Psoas muscle (tissue), 8 donors: ENCODE results near the gene GNG12. TPM values are rescaled to one million over a fixed set of nuclear protein-coding genes. Genes with fewer than 3 reads are reported as not detected.

ENCODE experiments used
- ATAC-seq, 4 donors: fragments of 200-7000 bp; cut with Tn5 transposase; one replicate each; pipeline ENCODE4 v1.9.1; 2020; ENCODE audit warnings: moderate library complexity in 3 of 4, mild to moderate bottlenecking in 2 of 4
- DNase-seq, 2 donors: peaks; one replicate each; pipeline ENCODE4 v3.0.0-alpha.2; 2020
- H3K27ac ChIP-seq: fragments of 200-600 bp; one replicate; pipeline ENCODE4 v1.8.0; 2022
- H3K27me3 ChIP-seq, 3 donors: fragments of 200-600 bp in 1 of 3; one replicate each; pipeline versions ENCODE4 v1.6.1 to v1.8.0; 2013 to 2022; ENCODE audit warnings: low read length in 2 of 3, mild to moderate bottlenecking in 2 of 3, moderate library complexity in 1 of 3; ENCODE audit not compliant: insufficient read depth in 3 of 3
- H3K36me3 ChIP-seq, 2 donors: fragments of 200-600 bp in 1 of 2; one replicate each; pipeline versions ENCODE4 v1.6.1 to v1.8.0; 2013 to 2022; ENCODE audit warnings: low read depth in 1 of 2, mild to moderate bottlenecking in 1 of 2, moderate library complexity in 1 of 2; ENCODE audit not compliant: insufficient read depth in 1 of 2
- H3K4me1 ChIP-seq: fragments of 200-600 bp; one replicate; pipeline ENCODE4 v1.8.0; 2022
- H3K4me3 ChIP-seq: fragments of 200-600 bp; one replicate; pipeline ENCODE4 v1.8.0; 2022; ENCODE audit warnings: mild to moderate bottlenecking
- H3K9me3 ChIP-seq: fragments of 200-600 bp; one replicate; pipeline ENCODE4 v1.8.0; 2022
- CTCF ChIP-seq: fragments of 200-600 bp; IDR thresholded peaks from one replicate; pipeline ENCODE4 v1.8.0; 2022; ENCODE audit warnings: antibody characterized with exemption
- WGBS, 3 donors: extraction: QIAGEN DNeasy Blood & Tissue Kit; methylation state at CpG; one replicate each; pipeline versions ENCODE4 v1.1.6 to v1.1.7; 2013; 5-methylcytosine and 5-hydroxymethylcytosine counted together
- intact Hi-C, 2 donors: fragments of 100-400 bp; cut with DNase I; formaldehyde crosslinking; loops; one replicate each; pipeline versions ENCODE4 v1.11.0 to v1.14.2; 2022
- polyA plus RNA-seq, 3 donors: library from polyadenylated mRNA; stranded (reverse); fragments of 200-250 nt; gene quantifications; one replicate each; pipeline ENCODE4 v1.2.3, GENCODE V29; 2013
- total RNA-seq, 4 donors: library from RNA; stranded (reverse); fragmentation: NEBNext Ultra II Directional in 2 of 4; extraction: Animal tissue kit (Norgen Biotek cat#: 25700) in 2 of 4; gene quantifications; one replicate each; pipeline versions ENCODE4 v1.2.1 to v1.2.4, GENCODE V29; 2021 to 2023
- donor health status: healthy with polysubstance abuse.
- donor health status: DM: no; HTN: no; CAD: no; lungs with moderate emphysema.
- donor health status: Bipolar disorder and iron deficiency.
- donor health status: healthy.
- donor health status: DM: yes; HTN: yes; CAD: no.
- donor health status: DM: no; HTN: no; CAD: no.
- donor health status: DM: no; HTN: no; CAD: no.
- donor health status: DM: yes; HTN: yes; CAD: no.

GNG12 gene
- total and polyA plus RNA-seq, 7 donors: 8.9 to 25.1 (median 18.6) TPM

- H3K4me3 ChIP-seq: no peak overlapping the region
- no peak for TF ChIP-seq CTCF
- H3K4me1 ChIP-seq: peaks cover 14% of the 10 kb centered on the region
- no peak overlapping the region for H3K27ac ChIP-seq
- no peaks in the 10 kb centered on the region for H3K9me3 ChIP-seq
- no peaks in the 10 kb centered on the region for H3K36me3 ChIP-seq
- no peaks in the 10 kb centered on the region for H3K27me3 ChIP-seq
- WGBS, 3 donors: 27 to 55% (median 35%) methylated on average over 3 of the region's 3 CpGs
- no peak for ATAC-seq
- no peak for DNase-seq
- intact Hi-C loops: loop anchor here in 1 of 2 donors (10.0 kb wide), 3 partner anchors 151 to 399 kb away; partner anchors contain the start of genes GADD45A and WLS
Measured at GRCh38 chr1:67835663-67836452, 2.6 kb upstream of the GNG12 start.

GRCh38 chr1:67834246-67834877, 1.1 kb upstream of the GNG12 start:
- no peaks in the 10 kb centered on the region for H3K9me3 ChIP-seq
- ATAC-seq: peak in 1 of 4 donors; percentile 31
- DNase-seq: no peak
- H3K4me1 ChIP-seq: peaks cover 18% of the 10 kb centered on the region
- 89 to 96% (median 94%) methylated on average over 4 of the region's 4 CpGs for WGBS, 3 donors
- H3K27ac ChIP-seq: peak overlapping the region; percentile 85
- no peaks in the 10 kb centered on the region for H3K36me3 ChIP-seq
- H3K4me3 ChIP-seq: peak overlapping the region; percentile 91
- intact Hi-C loops: loop anchor here (5.0 to 10.0 kb wide), 5 partner anchors 67 to 400 kb away; partner anchors contain the start of genes GADD45A (in 1 of the 2) and WLS (in 1 of the 2)
- no peaks in the 10 kb centered on the region for H3K27me3 ChIP-seq
- no peak for TF ChIP-seq CTCF

GRCh38 chr1:67833602-67833940, 304 bp upstream of the GNG12 start:
- no peaks in the 10 kb centered on the region for H3K9me3 ChIP-seq
- DNase-seq (peak in 1 of 2 donors; percentile 61), ATAC-seq (peak; percentile 4 to 36 (median 20))
- no peaks in the 10 kb centered on the region for H3K27me3 ChIP-seq
- peak overlapping the region; percentile 85 for H3K27ac ChIP-seq
- peak overlapping the region; percentile 91 for H3K4me3 ChIP-seq
- intact Hi-C loops: loop anchor here (5.0 to 10.0 kb wide), 5 partner anchors 66 to 401 kb away; partner anchors contain the start of genes GADD45A (in 1 of the 2) and WLS (in 1 of the 2)
- no peaks in the 10 kb centered on the region for H3K36me3 ChIP-seq
- H3K4me1 ChIP-seq: peaks cover 18% of the 10 kb centered on the region
- 9 to 26% (median 9%) methylated on average over 18 to 21 of the region's 21 CpGs for WGBS, 3 donors
- no peak for TF ChIP-seq CTCF

- peak; percentile 9 for TF ChIP-seq CTCF
- Histone ChIP-seq H3K4me1 (peaks cover 18% of the 10 kb centered on the region), H3K36me3 (no peaks in the 10 kb centered on the region), H3K4me3 (peak overlapping the region; percentile 91), H3K9me3 (no peaks in the 10 kb centered on the region), H3K27me3 (no peaks in the 10 kb centered on the region), H3K27ac (peak overlapping the region; percentile 85)
- intact Hi-C loops: loop anchor here (5.0 to 10.0 kb wide), 5 partner anchors 65 to 403 kb away; partner anchors contain the start of genes GADD45A (in 1 of the 2) and WLS (in 1 of the 2)
- 0 to 1% (median 0%) methylated on average over 34 of the region's 34 CpGs for WGBS, 3 donors
- peak; percentile 68 to 80 (median 70) for ATAC-seq
- DNase-seq: peak; percentile 51 to 79
Measured at GRCh38 chr1:67831850-67832513, 1.3 kb downstream of the GNG12 start.
